NOMO-1 treated with DMSO at 0.1 percent for 48 hours (cell line): Measurements from ENCODE around the gene TMLHE.
"Not testable (repeated sequence)": the region's sequence is repeated elsewhere in the genome, so short reads cannot be mapped to it uniquely, and the experiment has no call there.

Source experiments
- DNase-seq: peaks from one replicate; lab custom pipeline; 2025; ENCODE audit not compliant: unreplicated experiment; lab: John Stamatoyannopoulos, UW

The TMLHE gene, protein sequence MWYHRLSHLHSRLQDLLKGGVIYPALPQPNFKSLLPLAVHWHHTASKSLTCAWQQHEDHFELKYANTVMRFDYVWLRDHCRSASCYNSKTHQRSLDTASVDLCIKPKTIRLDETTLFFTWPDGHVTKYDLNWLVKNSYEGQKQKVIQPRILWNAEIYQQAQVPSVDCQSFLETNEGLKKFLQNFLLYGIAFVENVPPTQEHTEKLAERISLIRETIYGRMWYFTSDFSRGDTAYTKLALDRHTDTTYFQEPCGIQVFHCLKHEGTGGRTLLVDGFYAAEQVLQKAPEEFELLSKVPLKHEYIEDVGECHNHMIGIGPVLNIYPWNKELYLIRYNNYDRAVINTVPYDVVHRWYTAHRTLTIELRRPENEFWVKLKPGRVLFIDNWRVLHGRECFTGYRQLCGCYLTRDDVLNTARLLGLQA

DNA sequence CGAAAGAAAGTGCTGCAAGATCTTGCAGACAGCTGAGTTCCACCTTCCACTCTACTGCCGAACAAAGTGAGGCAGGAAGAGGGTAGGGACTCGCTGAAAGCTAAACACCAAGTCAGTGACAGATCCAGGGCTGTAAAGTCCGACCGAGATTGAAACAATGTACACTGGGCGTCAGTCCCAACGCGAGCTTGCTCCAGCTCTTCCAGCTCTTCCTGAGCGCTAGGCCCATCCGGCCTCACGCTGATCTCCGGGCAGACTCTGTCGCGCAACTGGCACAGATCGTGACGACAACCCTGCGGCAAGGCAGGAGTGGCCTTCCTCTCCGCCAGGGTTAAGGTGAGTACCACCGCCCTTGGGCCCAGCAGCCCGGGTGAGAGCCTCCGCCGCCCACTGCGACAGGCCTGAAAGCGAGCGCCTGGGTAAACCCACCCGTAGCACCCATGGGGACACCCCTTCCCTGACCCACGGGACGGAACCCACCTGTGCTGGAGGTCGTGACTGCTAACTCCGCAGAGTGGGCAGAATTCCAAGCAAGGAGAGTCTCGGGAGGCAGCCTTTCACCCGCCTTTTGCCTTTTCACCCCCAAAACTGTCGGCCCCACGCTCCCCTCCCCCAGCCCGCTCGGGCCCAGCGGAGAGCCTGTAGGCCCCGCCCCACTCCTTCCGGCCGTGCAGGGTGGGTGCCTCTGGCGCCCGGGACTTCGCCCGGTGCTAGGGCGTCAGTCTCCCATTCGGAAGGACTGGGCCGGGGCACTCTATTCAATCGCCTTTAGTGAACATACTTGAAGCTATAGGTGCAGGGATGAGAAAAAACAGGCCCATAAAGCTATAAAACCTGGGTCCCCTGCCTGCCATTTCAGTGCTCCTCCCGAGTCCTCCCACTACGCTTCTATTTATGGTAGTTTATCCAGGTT lies at the start of gene TMLHE, which contains the start of gene SPRY3:
Gene TMLHE, minus strand, starts transcription at position 641 of the 913 bp plus-strand sequence. CDS start 67,676 bp downstream, outside the sequence.
Gene SPRY3, plus strand, starts transcription at position 275 of the 913 bp plus-strand sequence.
- peak; percentile 23 for DNase-seq

DNA sequence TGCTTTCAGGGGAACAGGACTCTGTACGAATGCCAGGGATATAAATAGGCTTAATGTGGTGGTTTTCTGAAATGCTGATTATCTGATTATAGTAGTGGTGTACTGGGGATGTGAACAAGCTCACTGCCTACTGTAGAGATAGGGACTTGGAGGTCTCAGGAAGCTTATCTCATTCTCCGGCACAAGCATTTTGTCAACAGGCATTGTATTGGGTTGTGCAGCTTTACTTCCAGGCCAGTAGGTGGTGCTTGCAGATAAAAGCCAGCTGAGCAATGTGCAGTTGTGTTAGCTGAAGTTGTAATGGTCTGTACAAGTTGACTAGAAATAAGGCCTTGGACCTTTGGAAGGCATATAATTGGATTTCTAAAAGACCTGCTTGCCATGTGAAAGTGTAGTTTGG lies 49.5 kb upstream of the TMLHE start:
- DNase-seq = no peak

DNA sequence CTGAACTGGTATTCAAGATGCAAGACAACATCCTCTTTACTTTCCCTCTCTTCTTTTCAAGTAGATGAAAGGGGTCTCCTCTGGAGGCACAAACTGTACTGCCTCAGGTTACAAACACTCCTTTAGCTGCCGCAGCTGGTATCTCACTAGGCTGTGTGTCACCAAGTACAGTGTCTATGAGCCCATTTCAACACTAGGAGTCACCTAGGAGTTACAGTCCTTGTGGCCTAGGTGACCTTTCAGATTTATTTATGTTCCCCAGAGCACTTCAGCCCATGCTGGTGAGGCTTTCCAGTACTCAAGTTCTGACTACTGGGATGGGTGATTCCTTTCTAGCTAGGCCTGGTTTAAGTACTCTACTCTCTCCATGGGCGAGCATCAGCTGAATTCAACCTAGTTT lies 32.4 kb upstream of the TMLHE start:
- no peak for DNase-seq

DNA sequence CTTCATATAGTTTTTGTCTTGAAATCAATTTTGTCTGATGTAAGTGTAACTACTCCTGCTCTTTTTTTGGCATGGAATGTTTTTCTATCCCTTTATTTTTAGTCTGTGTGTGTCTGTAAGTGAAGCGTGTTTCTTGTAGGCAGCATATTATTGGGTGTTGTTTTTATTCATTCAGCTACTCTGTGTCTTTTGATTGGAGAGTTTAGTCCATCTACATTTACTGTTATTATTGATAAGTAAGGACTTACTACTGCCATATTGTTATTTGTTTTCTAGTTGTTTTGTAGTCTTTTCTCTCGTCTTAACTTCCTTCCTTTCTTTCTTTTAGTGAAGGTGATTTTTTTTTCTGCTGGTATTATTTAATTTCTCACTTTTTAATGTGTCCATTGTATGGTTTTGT lies 30.5 kb upstream of the TMLHE start:
- no peak for DNase-seq

DNA sequence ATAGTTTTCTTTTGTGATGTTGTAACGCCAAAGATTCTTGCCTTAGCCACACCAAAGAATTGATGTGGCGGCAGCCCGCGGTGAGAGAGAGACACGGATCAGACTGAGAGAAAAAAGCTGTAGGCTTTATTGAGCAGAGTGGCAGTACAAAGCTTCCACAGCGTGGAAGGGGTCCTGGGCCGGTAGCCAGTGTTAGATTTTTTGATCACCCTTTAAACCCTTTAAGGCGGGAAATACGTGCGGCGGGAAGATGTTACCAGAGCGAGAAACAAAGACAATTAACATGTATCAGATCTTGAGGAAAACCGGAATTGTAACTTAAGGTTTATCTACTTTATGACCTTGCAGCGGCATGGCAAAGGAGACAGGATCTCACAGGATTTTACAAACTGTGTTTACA lies 28.6 kb upstream of the TMLHE start:
- not testable (repeated sequence) for DNase-seq

DNA sequence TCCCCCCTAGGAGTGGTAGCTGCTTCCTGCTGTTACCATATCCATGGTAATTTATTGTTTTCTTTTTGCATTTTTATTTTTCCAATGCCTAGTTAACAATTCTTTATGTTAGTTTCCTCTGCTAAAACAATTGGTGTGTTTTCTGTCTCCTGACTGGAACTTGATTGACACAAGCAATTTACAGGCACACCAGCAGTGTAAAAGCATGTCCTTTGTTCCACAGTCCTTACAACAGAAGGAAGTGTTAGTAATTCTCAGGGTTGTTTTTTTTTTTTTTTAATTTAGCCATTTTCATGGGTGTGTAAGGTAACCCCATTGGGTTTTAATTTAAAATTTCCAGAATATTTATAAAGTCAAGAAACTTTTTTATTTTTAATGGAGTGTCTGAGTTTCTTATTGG lies 25.0 kb upstream of the TMLHE start:
- no peak for DNase-seq

DNA sequence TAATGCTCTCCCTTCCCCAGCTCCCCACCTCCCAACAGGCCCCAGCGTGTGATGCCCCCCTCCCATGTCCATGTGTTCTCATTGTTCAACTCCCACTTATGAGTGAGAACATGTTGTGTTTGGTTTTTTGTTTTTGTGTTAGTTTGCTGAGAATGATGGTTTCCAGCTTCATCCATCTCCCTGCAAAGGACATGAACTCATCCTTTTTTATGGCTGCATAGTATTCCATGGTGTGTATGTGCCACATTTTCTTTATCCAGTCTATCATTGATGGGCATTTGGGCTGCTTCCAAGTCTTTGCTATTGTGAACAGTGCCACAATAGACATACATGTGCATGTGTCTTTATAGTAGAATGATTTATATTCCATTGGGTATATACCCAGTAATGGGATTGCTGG lies 22.3 kb upstream of the TMLHE start:
- DNase-seq = not testable (repeated sequence)

DNA sequence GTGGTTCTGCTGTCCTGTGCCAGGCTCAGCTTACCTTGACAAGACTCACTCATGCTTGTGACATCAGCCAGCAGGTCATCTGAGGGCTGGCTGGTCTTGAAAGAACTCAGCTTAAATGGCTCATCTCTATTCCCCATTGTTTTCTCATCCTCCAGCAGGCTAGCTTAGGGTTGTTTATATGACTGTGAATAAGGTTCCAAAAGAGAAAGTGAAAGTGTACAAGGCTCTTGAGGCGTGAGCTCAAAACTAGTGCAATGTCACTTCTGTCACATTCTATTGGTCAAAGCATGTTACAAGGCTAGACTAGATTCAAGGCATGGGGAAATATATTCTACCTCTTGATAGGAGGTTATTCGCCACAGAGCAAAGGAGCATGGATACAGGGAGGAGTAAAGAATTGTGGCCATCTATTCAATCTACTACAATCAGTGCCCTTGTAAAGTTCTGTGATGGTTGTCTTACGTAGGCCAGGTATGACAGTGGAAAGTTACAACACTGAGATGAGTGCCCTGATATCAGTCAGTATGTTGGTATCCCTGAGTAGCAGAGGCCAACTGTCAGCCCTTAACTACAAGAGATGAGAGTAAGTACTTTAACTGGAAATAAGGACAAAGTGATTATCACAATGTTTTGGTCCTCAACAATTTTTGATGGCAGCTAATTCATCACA lies 19.8 kb upstream of the TMLHE start:
- peak; percentile 18 for DNase-seq

DNA sequence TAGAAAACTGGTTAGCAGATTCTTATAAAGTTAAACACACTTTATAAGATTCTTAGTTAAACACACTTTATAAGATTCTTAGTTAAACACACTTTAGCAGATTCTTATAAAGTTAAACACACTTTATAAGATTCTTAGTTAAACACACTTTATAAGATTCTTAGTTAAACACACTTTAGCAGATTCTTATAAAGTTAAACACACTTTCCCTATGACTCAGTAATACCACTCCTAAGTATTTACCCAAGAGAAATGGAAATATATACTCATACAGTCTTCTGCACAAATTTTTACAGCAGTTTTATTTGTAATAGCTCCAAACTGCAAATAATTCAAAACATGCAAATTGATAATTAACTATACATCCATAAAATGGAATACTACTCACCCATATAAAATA lies 7.4 kb upstream of the TMLHE start:
- DNase-seq = not testable (repeated sequence)

DNA sequence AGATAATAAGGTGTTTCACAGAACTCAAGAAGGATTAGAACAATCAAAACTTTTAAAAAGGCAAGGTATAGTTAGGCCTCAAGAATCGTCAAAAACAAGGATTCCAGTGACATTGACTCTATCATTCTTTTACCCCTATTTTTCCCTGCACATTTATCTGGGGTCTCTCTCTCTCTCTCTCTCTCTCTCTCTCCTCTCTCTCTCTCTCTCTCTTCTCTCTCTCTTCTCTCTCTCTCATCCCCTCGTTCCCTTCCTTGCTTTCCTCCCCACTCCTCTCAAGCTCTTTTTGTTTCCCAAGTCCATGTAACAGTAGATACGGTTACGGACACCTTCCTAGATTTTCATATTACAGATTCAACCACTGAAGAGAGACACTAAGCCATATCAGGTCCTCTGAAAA lies 3.2 kb upstream of the TMLHE start:
- no peak for DNase-seq

DNA sequence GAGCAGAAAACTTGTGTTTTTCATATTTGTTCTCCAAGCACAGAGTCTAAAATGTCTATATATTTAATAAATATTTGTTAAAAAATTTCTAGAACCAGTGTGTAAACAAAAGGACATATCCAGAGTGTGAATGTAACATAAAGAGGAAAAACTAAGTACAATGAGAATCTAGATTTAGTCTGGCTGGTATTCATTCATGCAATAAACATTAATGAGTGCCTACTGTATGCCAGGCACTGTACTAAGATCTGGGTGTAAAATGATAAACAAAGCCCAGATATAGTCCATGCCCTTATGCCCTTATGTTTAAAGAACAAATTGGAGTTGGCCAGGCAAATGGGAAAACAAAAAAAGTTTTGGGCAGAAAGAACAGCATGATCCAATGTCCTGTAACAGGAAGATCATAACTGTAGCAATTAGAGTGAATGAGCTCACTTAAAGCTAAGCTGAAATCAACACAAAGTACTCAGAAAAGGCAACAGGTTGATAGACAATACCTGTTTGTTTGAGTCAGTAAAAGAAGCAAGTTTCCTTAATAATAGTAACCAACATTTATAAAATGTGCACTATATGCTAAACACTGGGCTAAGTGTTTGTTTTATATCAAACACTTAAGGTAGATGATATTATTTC lies 1.3 kb upstream of the TMLHE start:
- no peak for DNase-seq

DNA sequence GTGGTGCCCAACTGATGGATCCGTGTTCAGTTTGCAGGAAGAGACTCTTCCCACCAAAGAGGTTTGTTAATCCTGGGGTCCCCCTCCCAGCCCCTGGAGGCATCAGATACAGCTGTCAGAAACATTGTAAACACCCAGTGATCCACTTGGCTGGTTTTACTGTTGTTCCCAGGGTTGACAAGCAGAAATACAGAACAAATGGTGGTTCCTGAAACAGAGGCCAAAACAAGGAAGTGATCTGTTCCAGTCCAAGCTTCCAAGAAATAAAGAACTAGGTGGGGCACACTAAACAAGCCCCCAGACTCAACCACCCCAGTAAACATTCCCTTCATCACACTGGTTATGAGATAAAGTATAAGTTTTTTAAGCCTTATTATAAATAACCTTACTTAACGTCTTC lies 1.4 kb downstream of the TMLHE start:
- DNase-seq = no peak

DNA sequence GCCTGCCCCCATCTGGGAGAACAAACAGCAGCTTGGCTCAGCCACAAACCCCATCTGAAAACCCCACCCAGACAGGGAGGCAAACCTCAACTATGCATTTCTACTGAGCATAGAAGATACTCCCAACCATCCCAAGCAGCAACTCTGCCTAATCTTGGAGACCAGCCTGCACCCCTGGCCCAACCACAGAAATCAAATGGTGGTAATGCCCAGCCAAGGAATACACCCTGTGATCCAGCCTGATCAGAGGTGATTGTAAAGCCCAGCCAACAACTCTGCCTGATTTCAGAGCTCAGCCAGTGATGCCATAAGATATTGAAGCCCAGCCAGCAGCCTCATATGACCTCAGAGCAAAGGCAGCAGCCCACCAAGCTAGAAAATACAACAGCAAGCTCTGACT lies 19.8 kb downstream of the TMLHE start:
- DNase-seq = no peak

DNA sequence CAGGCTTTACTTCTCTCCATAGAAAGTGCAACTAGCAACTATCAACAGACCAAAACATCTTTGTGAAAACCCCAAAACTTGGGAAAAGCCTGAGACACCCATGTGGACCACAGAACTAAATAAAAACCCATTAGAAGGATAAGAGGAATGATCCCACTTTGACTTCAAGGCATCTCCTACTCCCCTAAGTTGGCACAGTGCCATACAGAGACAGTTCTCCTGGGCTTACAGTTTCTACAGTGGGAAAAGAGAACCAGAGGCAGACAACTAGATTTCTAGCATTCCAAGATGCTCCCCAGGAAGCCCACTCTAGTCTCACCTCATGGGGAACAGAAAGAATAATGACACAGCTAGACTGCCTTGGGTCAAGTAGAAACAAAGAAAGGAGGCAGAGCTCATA lies 20.4 kb downstream of the TMLHE start:
- no peak for DNase-seq

DNA sequence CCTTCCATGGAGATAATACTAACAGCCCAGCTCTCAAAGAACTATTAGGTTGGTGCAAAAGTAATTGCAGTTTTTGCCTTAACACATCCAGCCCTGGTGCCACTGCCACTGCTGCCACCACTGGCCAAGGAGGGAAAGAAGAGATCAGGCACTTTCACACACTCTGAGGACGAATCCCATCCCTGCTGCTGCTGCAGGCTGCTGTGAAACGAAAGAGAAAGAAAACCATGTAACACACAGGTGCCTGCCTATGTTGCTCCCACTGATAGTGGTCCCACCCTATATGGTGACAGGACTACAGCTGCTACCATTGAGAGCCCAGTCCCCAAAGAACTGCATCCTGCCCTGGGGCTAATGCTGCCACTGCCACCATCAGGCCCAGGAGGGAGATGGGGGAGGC lies 35.1 kb downstream of the TMLHE start:
- no peak for DNase-seq

DNA sequence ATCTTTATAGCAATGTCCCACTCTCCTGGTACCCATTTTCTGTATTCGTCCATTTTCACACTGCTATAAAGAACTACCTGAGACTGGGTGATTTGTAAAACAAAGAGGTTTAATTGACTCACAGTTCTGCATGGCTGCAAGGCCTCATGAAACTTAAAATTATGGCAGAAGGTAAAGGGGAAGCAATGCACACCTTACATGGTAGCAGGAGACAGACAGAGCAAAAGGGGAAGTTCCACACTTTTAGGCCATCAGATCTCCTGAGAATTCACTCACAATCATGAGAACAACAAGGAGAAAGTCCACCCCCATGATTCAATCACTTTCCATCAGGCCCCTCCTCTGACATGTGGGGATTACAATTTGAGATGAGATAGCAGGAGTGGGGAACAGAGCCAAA lies 49.7 kb downstream of the TMLHE start:
- DNase-seq = no peak

DNA sequence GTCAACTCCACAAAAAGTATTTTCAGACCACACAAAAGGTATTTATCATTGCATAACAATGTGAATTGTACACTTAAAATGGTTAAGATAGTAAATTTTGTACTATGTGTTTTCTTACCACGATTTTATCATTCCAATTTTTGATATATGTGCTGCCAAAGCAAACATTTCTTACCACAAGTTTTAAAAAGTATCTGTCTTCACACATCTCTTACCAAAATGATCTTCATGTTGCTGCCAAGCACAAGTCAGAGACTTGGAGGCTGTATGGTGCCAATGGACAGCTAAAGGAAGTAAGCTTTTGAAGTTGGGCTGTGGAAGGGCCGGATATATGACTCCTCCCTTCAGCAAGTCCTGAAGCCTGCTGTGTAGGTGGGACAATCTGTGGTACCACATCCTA lies 67.9 kb downstream of the TMLHE start:
- no peak for DNase-seq

DNA sequence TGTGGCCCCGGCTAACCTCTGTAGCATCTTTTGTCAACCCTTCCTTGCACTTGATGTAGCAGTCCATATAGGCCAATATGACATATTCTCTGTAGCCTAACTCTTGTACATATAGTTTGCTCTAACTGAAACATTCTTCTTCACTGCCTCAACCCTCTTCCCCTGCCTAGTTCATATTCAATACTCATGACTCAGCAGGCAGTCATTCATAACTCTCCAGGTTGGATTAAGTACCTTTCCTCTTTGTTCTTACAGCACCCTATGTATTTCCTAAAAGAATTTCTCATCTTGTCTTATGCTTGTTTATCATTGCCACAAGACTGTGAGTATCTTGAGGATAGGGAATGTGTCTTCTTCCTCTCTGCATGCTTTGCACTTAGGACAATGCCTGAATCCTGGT lies 76.9 kb downstream of the TMLHE start:
- DNase-seq = no peak

DNA sequence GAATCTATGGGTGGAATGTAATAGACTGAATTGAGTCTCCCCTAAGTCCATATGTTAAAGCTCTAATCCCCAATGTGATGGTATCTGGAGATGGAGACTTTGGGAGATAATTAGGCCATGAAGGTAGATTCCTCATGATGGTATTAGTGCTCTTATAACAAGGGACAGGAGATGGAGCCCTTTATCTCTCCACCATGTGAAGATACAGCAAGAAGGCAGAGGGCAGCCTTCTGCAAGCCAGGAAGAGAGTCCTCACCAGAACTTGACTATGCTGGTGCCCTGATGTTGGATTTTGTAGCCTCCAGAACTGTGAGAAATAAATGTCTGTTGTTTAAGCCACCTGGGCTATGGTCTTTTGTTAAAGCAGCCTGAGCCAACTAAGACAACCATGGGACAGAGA lies 78.0 kb downstream of the TMLHE start:
- no peak for DNase-seq

DNA sequence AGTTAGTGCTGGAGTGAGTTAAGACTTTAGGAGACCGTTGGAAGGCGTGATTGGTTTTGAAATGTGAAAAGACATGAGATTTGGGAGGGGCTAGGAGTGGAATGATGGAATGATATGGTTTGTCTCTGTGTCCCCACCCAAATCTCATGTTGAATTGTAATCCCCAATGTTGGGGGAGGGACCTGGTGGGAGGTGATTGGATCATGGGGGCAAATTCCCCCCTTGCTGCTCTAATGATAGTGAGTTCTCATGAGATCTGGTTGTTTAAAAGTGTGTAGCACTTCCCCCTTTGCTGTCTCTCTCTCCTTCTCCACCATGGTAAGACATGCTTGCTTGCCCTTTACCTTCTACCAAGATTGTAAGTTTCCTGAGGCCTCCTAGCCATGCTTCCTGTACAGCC lies 85.7 kb downstream of the TMLHE start:
- DNase-seq = not testable (repeated sequence)

DNA sequence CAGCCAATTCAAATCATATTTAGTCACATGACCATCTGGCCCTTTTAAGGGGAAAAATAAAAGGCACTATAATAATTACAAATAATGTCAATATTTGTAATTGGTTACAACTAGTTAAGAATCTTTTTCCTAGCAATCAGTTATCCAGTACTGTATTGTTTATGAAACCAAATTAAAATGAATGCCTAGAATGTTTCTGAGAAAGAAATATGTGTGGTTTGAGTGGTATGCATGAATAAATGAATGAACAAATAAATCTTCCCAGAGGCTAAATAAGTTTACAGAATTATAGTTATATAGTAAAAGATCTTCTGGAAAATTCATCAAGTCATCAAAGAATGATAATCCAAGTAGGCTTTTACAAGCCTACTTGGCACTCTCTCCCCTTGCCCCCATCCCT lies 98.5 kb downstream of the TMLHE start:
- no peak for DNase-seq
